22Rv1 (cell line): Measurements from ENCODE around the gene TMC1.

ENCODE experiments used
- ZFX ChIP-seq: fragments of 450-650 bp; IDR thresholded peaks from 2 replicates; pipeline ENCODE4 v1.6.1; 2017; ENCODE audit warnings: antibody characterized with exemption, borderline replicate concordance
- TF ChIP-seq, protein P1 (sequence below): fragments of 450-650 bp; IDR thresholded peaks from 2 replicates; pipeline ENCODE4 v1.5.1; 2017; ENCODE audit warnings: mild to moderate bottlenecking

DNA sequence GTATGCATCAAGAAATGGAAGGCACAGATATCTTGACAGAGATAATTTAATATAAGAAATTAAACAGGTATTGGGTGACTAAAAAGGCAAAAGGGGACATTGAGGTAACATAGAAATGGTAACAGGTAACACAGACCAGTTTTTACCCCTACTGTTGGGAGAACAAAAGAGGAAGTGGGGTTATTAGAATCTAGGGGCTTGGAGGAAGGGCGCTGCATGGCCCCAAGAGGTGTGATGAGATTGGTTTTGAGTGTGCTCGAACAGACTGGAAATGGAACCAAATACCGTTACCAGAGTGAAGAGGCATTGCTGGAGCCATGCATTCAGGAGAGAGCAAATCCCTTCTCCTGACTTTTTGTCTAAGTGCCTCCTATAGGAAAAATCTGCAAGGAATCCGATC, 237.5 kb downstream of the TMC1 start:
- TF ChIP-seq, protein P1, sequence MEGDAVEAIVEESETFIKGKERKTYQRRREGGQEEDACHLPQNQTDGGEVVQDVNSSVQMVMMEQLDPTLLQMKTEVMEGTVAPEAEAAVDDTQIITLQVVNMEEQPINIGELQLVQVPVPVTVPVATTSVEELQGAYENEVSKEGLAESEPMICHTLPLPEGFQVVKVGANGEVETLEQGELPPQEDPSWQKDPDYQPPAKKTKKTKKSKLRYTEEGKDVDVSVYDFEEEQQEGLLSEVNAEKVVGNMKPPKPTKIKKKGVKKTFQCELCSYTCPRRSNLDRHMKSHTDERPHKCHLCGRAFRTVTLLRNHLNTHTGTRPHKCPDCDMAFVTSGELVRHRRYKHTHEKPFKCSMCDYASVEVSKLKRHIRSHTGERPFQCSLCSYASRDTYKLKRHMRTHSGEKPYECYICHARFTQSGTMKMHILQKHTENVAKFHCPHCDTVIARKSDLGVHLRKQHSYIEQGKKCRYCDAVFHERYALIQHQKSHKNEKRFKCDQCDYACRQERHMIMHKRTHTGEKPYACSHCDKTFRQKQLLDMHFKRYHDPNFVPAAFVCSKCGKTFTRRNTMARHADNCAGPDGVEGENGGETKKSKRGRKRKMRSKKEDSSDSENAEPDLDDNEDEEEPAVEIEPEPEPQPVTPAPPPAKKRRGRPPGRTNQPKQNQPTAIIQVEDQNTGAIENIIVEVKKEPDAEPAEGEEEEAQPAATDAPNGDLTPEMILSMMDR, result no peak
- no peak for TF ChIP-seq ZFX
